H1 (cell line): ENCODE data around the gene TLCD2. TPM values are rescaled to one million over a fixed set of nuclear protein-coding genes. Genes with fewer than 3 reads are reported as not detected.

ENCODE experiments used
- CREB1 ChIP-seq: IDR thresholded peaks from 2 replicates; pipeline ENCODE4 v1.6.1; 2012; ENCODE audit warnings: inconsistent platforms
- EGR1 ChIP-seq: IDR thresholded peaks from 2 replicates; pipeline ENCODE4 v1.6.1; 2011; ENCODE audit warnings: low read depth, low read length, borderline replicate concordance
- GABPA ChIP-seq: IDR thresholded peaks from 2 replicates; pipeline ENCODE4 v1.6.1; 2011; ENCODE audit warnings: mild to moderate bottlenecking, low read length, moderate library complexity, borderline replicate concordance; ENCODE audit not compliant: insufficient read depth
- MAX ChIP-seq: IDR thresholded peaks from 2 replicates; pipeline ENCODE4 v1.6.1; 2012; ENCODE audit warnings: inconsistent platforms
- SIN3A ChIP-seq, 2 experiments: IDR thresholded peaks in 1 of 2; conservative IDR thresholded peaks in 1 of 2; 2 replicates each; pipeline ENCODE4 v1.6.1; 2011 to 2012; ENCODE audit warnings: low read length in 2 of 2, improper control_type of control experiment in 1 of 2, low read depth in 1 of 2, mild to moderate bottlenecking in 1 of 2
- USF2 ChIP-seq: IDR thresholded peaks from 2 replicates; pipeline ENCODE4 v1.6.1; 2011; ENCODE audit warnings: low read length, improper control_type of control experiment
- polyA plus RNA-seq, 7 experiments: library from polyadenylated mRNA; depleted of rRNA in 3 of 7; stranded (reverse) in 5 of 7; unstranded in 2 of 7; fragments of >200 nt in 5 of 7; fragments of 200-250 nt in 2 of 7; gene quantifications; 1 replicate in 5 of 7; 2 replicates in 1 of 7; 4 replicates in 1 of 7; pipeline versions ENCODE4 v1.2.1 to v1.2.3, GENCODE V29; 2011 to 2013; ENCODE audit warnings: missing spikeins in 2 of 7, mixed read lengths in 2 of 7
- total RNA-seq: library from RNA; stranded (reverse); fragmentation: NEBNext Ultra II Directional; extraction: Animal tissue kit (Norgen Biotek cat#: 25700); gene quantifications from 2 replicates; pipeline ENCODE4 v1.2.1, GENCODE V29; 2021

Gene TLCD2
- total and polyA plus RNA-seq, 2 of the 8 experiments (the other 6 are each of a cell fraction or from before 2014, with no cell fraction given), result 0.47 to 1.4 TPM

- TF ChIP-seq EGR1 (no peak), MAX (no peak), GABPA (no peak), USF2 (no peak), SIN3A (conservative IDR thresholded peaks at IDR 0.05 in 1 of 2, IDR thresholded peaks at IDR 0.05 in 1 of 2; ENCODE audit: low read depth in 1 of 2, low read length in 2 of 2) (no peak), CREB1 (no peak)
Measured at GRCh38 chr17:1707107-1707506, 3.1 kb downstream of the TLCD2 start (continued).
